Dedifferentiated amniotic fluid mesenchymal stem cell (primary cell): Measurements from ENCODE around the gene C10orf67.

ENCODE experiments used
- DNase-seq: peaks from one replicate; pipeline ENCODE4 v3.0.0-alpha.2; 2016; ENCODE audit errors: extremely low spot score

C10orf67 gene

GRCh38 chr10:23197416-23197861 lies 147.2 kb downstream of the C10orf67 start:
- DNase-seq, result no peak

- DNase-seq, result no peak
Observed at GRCh38 chr10:23196915-23197314, 147.7 kb downstream of the C10orf67 start.

GRCh38 chr10:23195846-23196600 lies 148.6 kb downstream of the C10orf67 start:
- DNase-seq, result no peak

GRCh38 chr10:23194966-23195845 lies 149.4 kb downstream of the C10orf67 start:
- no peak for DNase-seq

GRCh38 chr10:23194471-23194965 lies 150.1 kb downstream of the C10orf67 start:
- no peak for DNase-seq

GRCh38 chr10:23193435-23194074 lies 151.0 kb downstream of the C10orf67 start:
- DNase-seq, result no peak

GRCh38 chr10:23192712-23193434 lies 151.7 kb downstream of the C10orf67 start:
- no peak for DNase-seq

GRCh38 chr10:23191764-23192711 lies 152.6 kb downstream of the C10orf67 start, which contains the start of gene PTF1A:
TSS of gene PTF1A (plus strand) at chr10:23192312. CDS start at chr10:23192531, 219 bp downstream.
- no peak for DNase-seq

GRCh38 chr10:23190872-23191763 lies 153.5 kb downstream of the C10orf67 start:
- no peak for DNase-seq

- no peak for DNase-seq
Observed at GRCh38 chr10:23189024-23189423, 155.6 kb downstream of the C10orf67 start.

- no peak for DNase-seq
Observed at GRCh38 chr10:23187155-23187554, 157.4 kb downstream of the C10orf67 start.

- no peak for DNase-seq
Observed at GRCh38 chr10:23186697-23187096, 157.9 kb downstream of the C10orf67 start.

GRCh38 chr10:23186178-23186577 lies 158.4 kb downstream of the C10orf67 start:
- DNase-seq, result no peak

- DNase-seq, result no peak
Observed at GRCh38 chr10:23174977-23175512, 169.6 kb downstream of the C10orf67 start.

GRCh38 chr10:23174074-23174976 lies 170.3 kb downstream of the C10orf67 start:
- no peak for DNase-seq

- DNase-seq, result no peak
Observed at GRCh38 chr10:23173214-23174073, 171.2 kb downstream of the C10orf67 start.
